SK-N-MC (cell line): Measurements from ENCODE around the gene NOTCH2.

Source experiments
- EZH2 ChIP-seq: fragments of 200-600 bp; sonication (generic); IDR thresholded peaks from one replicate; pipeline ENCODE4 v1.6.1; 2017; ENCODE audit warnings: antibody characterized with exemption
- FOXP2 ChIP-seq: optimal IDR thresholded peaks from 2 replicates; pipeline ENCODE3; 2011; ENCODE audit warnings: mild to moderate bottlenecking, moderate library complexity; ENCODE audit not compliant: insufficient read depth; ENCODE audit errors: extremely low read length, control extremely low read depth
- POLR2AphosphoS5 ChIP-seq: IDR thresholded peaks from 2 replicates; pipeline ENCODE4 v1.6.1; 2012; ENCODE audit warnings: mild to moderate bottlenecking, low read depth, low read length, borderline replicate concordance

GRCh38 chr1:119891386-119891785 is 178.1 kb downstream of the NOTCH2 start:
- no peak for TF ChIP-seq EZH2
- TF ChIP-seq FOXP2: no peak
- TF ChIP-seq POLR2AphosphoS5: no peak
